ENCODE measurements around the gene MRAP2.
A peak's percentile ranks its signal among the peaks of the same experiment; 100 is the strongest.

Gene MRAP2

GRCh38 chr6:84057908-84058307 lies 24.3 kb downstream of the MRAP2 start:
- peaks cover under 1% of the 10 kb centered on the region for H3K4me1 ChIP-seq (ENCODE audit: control insufficient read depth, insufficient read depth, low read depth, low read length)
- H3K27ac ChIP-seq (ENCODE audit: low read length, poor library complexity, severe bottlenecking) = no peak overlapping the region
- no peak overlapping the region for H2BK15ac ChIP-seq (ENCODE audit: low read depth, poor library complexity, severe bottlenecking)
- no peak overlapping the region for H2AK5ac ChIP-seq (ENCODE audit: low read length, severe bottlenecking)
- no peak overlapping the region for H3K9ac ChIP-seq (ENCODE audit: low read length)
- DNase-seq = no peak
- no peak overlapping the region for H3K4me2 ChIP-seq (ENCODE audit: low read length, poor library complexity, severe bottlenecking)
- H3K4ac ChIP-seq (ENCODE audit: low read depth in 1 of 2, low read length in 2 of 2) = no peak overlapping the region
- H3K14ac ChIP-seq (ENCODE audit: low read length in 2 of 2) = no peak overlapping the region
- H3K23ac ChIP-seq (ENCODE audit: low read length in 2 of 2) = no peak overlapping the region
- no peak overlapping the region for H2BK12ac ChIP-seq (ENCODE audit: low read length in 2 of 2)
- peaks cover 0 to 10% of the 10 kb centered on the region in 2 experiments for H3K27me3 ChIP-seq (ENCODE audit: control insufficient read depth in 1 of 2, insufficient read depth in 1 of 2, low read length in 2 of 2)
- H2BK5ac ChIP-seq (ENCODE audit: low read depth, low read length, poor library complexity, severe bottlenecking) = no peak overlapping the region
- no peak overlapping the region for H3K4me3 ChIP-seq (ENCODE audit: insufficient read depth in 1 of 2, low read depth in 1 of 2, low read length in 2 of 2)
- H3K79me1 ChIP-seq (replicated peaks; ENCODE audit: low read length, poor library complexity, severe bottlenecking) = no peaks in the 10 kb centered on the region
- no peak overlapping the region for H2AFZ ChIP-seq (ENCODE audit: low read depth, low read length)
- no peak overlapping the region for H3K18ac ChIP-seq (ENCODE audit: low read depth in 1 of 2, low read length in 2 of 2)
- WGBS = 56% methylated on average over 4 of the region's 4 CpGs
- no peaks in the 10 kb centered on the region for H3K36me3 ChIP-seq (ENCODE audit: control insufficient read depth in 1 of 2, insufficient read depth in 2 of 2, low read depth in 1 of 2, low read length in 2 of 2)
- H2BK120ac ChIP-seq (ENCODE audit: low read depth, low read length) = no peak overlapping the region
- H3K9me3 ChIP-seq (ENCODE audit: control insufficient read depth, low read length) = no peaks in the 10 kb centered on the region
- no peak overlapping the region for H4K91ac ChIP-seq (ENCODE audit: low read length)
- no peak overlapping the region for H4K8ac ChIP-seq (ENCODE audit: low read length)

GRCh38 chr6:84059082-84059481 lies 25.5 kb downstream of the MRAP2 start:
- H3K27ac ChIP-seq (ENCODE audit: low read length, poor library complexity, severe bottlenecking) = no peak overlapping the region
- H3K9ac ChIP-seq (ENCODE audit: low read length) = no peak overlapping the region
- H3K4me3 ChIP-seq (ENCODE audit: insufficient read depth in 1 of 2, low read depth in 1 of 2, low read length in 2 of 2) = no peak overlapping the region
- H3K4ac ChIP-seq (ENCODE audit: low read depth in 1 of 2, low read length in 2 of 2) = no peak overlapping the region
- H3K9me3 ChIP-seq (ENCODE audit: control insufficient read depth, low read length) = no peaks in the 10 kb centered on the region
- no peak overlapping the region for H2BK12ac ChIP-seq (ENCODE audit: low read length in 2 of 2)
- DNase-seq = no peak
- no peak overlapping the region for H4K91ac ChIP-seq (ENCODE audit: low read length)
- WGBS = 68% methylated on average over 2 of the region's 2 CpGs
- no peak overlapping the region for H2AFZ ChIP-seq (ENCODE audit: low read depth, low read length)
- H3K18ac ChIP-seq (ENCODE audit: low read depth in 1 of 2, low read length in 2 of 2) = no peak overlapping the region
- H2BK15ac ChIP-seq (ENCODE audit: low read depth, poor library complexity, severe bottlenecking) = no peak overlapping the region
- no peak overlapping the region for H3K14ac ChIP-seq (ENCODE audit: low read length in 2 of 2)
- no peaks in the 10 kb centered on the region for H3K36me3 ChIP-seq (ENCODE audit: control insufficient read depth in 1 of 2, insufficient read depth in 2 of 2, low read depth in 1 of 2, low read length in 2 of 2)
- no peaks in the 10 kb centered on the region for H3K79me1 ChIP-seq (replicated peaks; ENCODE audit: low read length, poor library complexity, severe bottlenecking)
- H2BK5ac ChIP-seq (ENCODE audit: low read depth, low read length, poor library complexity, severe bottlenecking) = no peak overlapping the region
- H2AK5ac ChIP-seq (ENCODE audit: low read length, severe bottlenecking) = no peak overlapping the region
- H3K4me1 ChIP-seq (ENCODE audit: control insufficient read depth, insufficient read depth, low read depth, low read length) = no peaks in the 10 kb centered on the region
- H4K8ac ChIP-seq (ENCODE audit: low read length) = no peak overlapping the region
- no peak overlapping the region for H2BK120ac ChIP-seq (ENCODE audit: low read depth, low read length)
- no peak overlapping the region for H3K4me2 ChIP-seq (ENCODE audit: low read length, poor library complexity, severe bottlenecking)
- H3K27me3 ChIP-seq (ENCODE audit: control insufficient read depth in 1 of 2, insufficient read depth in 1 of 2, low read length in 2 of 2) = peaks cover 0 to 7% of the 10 kb centered on the region in 2 experiments
- no peak overlapping the region for H3K23ac ChIP-seq (ENCODE audit: low read length in 2 of 2)

GRCh38 chr6:84061174-84061573 lies 27.6 kb downstream of the MRAP2 start:
- H2AK5ac ChIP-seq (ENCODE audit: low read length, severe bottlenecking) = no peak overlapping the region
- H3K4me1 ChIP-seq (ENCODE audit: control insufficient read depth, insufficient read depth, low read depth, low read length) = no peaks in the 10 kb centered on the region

GRCh38 chr6:84061613-84062398 lies 28.2 kb downstream of the MRAP2 start:
- Histone ChIP-seq H3K9me3 (ENCODE audit: control insufficient read depth, low read length) (no peaks in the 10 kb centered on the region), H3K23ac (ENCODE audit: low read length in 2 of 2) (no peak overlapping the region), H3K18ac (ENCODE audit: low read depth in 1 of 2, low read length in 2 of 2) (no peak overlapping the region), H3K14ac (ENCODE audit: low read length in 2 of 2) (no peak overlapping the region), H3K4me3 (ENCODE audit: insufficient read depth in 1 of 2, low read depth in 1 of 2, low read length in 2 of 2) (no peak overlapping the region), H3K4me2 (ENCODE audit: low read length, poor library complexity, severe bottlenecking) (no peak overlapping the region), H2AK5ac (ENCODE audit: low read length, severe bottlenecking) (no peak overlapping the region), H3K27ac (ENCODE audit: low read length, poor library complexity, severe bottlenecking) (no peak overlapping the region), H3K4ac (ENCODE audit: low read depth in 1 of 2, low read length in 2 of 2) (no peak overlapping the region), H2AFZ (ENCODE audit: low read depth, low read length) (no peak overlapping the region), H2BK12ac (ENCODE audit: low read length in 2 of 2) (no peak overlapping the region), H4K91ac (ENCODE audit: low read length) (no peak overlapping the region), H2BK15ac (ENCODE audit: low read depth, poor library complexity, severe bottlenecking) (no peak overlapping the region), H4K8ac (ENCODE audit: low read length) (no peak overlapping the region), H3K36me3 (ENCODE audit: control insufficient read depth in 1 of 2, insufficient read depth in 2 of 2, low read depth in 1 of 2, low read length in 2 of 2) (no peaks in the 10 kb centered on the region), H3K4me1 (ENCODE audit: control insufficient read depth, insufficient read depth, low read depth, low read length) (no peaks in the 10 kb centered on the region), H2BK5ac (ENCODE audit: low read depth, low read length, poor library complexity, severe bottlenecking) (no peak overlapping the region), H3K9ac (ENCODE audit: low read length) (no peak overlapping the region), H3K27me3 (ENCODE audit: control insufficient read depth in 1 of 2, insufficient read depth in 1 of 2, low read length in 2 of 2) (peaks cover 0 to 7% of the 10 kb centered on the region in 2 experiments), H2BK120ac (ENCODE audit: low read depth, low read length) (no peak overlapping the region), H3K79me1 (replicated peaks; ENCODE audit: low read length, poor library complexity, severe bottlenecking) (no peaks in the 10 kb centered on the region)
- DNase-seq = no peak
- 55% methylated on average over 3 of the region's 3 CpGs for WGBS

More at GRCh38 chr6:84061174-84061573, 27.6 kb downstream of the MRAP2 start:
- H3K23ac ChIP-seq (ENCODE audit: low read length in 2 of 2) = no peak overlapping the region
- H3K9me3 ChIP-seq (ENCODE audit: control insufficient read depth, low read length) = no peaks in the 10 kb centered on the region
- no peak overlapping the region for H4K91ac ChIP-seq (ENCODE audit: low read length)
- no peak overlapping the region for H3K27ac ChIP-seq (ENCODE audit: low read length, poor library complexity, severe bottlenecking)
- no peak overlapping the region for H3K4ac ChIP-seq (ENCODE audit: low read depth in 1 of 2, low read length in 2 of 2)
- H2BK120ac ChIP-seq (ENCODE audit: low read depth, low read length) = no peak overlapping the region
- H3K4me2 ChIP-seq (ENCODE audit: low read length, poor library complexity, severe bottlenecking) = no peak overlapping the region
- no peak overlapping the region for H3K18ac ChIP-seq (ENCODE audit: low read depth in 1 of 2, low read length in 2 of 2)
- no peak overlapping the region for H2AFZ ChIP-seq (ENCODE audit: low read depth, low read length)
- H2BK5ac ChIP-seq (ENCODE audit: low read depth, low read length, poor library complexity, severe bottlenecking) = no peak overlapping the region
- no peak for DNase-seq
- H2BK15ac ChIP-seq (ENCODE audit: low read depth, poor library complexity, severe bottlenecking) = no peak overlapping the region
- H3K36me3 ChIP-seq (ENCODE audit: control insufficient read depth in 1 of 2, insufficient read depth in 2 of 2, low read depth in 1 of 2, low read length in 2 of 2) = no peaks in the 10 kb centered on the region
- H2BK12ac ChIP-seq (ENCODE audit: low read length in 2 of 2) = no peak overlapping the region
- H3K9ac ChIP-seq (ENCODE audit: low read length) = peak overlapping the region; percentile 30
- peaks cover 0 to 7% of the 10 kb centered on the region in 2 experiments for H3K27me3 ChIP-seq (ENCODE audit: control insufficient read depth in 1 of 2, insufficient read depth in 1 of 2, low read length in 2 of 2)
- no peak overlapping the region for H4K8ac ChIP-seq (ENCODE audit: low read length)
- H3K4me3 ChIP-seq (ENCODE audit: insufficient read depth in 1 of 2, low read depth in 1 of 2, low read length in 2 of 2) = no peak overlapping the region
- H3K14ac ChIP-seq (ENCODE audit: low read length in 2 of 2) = no peak overlapping the region
- no peaks in the 10 kb centered on the region for H3K79me1 ChIP-seq (replicated peaks; ENCODE audit: low read length, poor library complexity, severe bottlenecking)

All from mesenchymal stem cell (in vitro differentiated cells and primary cell).